GM12891 (cell line): ENCODE results near the gene NR0B2.
A peak's percentile ranks its signal among the peaks of the same experiment; 100 is the strongest.

Source experiments
- DNase-seq: peaks from one replicate; pipeline ENCODE4 v3.0.0; 2011; ENCODE audit warnings: low spot score; ENCODE audit not compliant: insufficient read length
- FAIRE-seq: peaks from 2 replicates; lab custom pipeline; 2011; peaks lifted over from hg19 to GRCh38; lab: Jason Lieb, UNC
- PAX5 ChIP-seq: IDR thresholded peaks from 2 replicates; pipeline ENCODE4 v1.6.1; 2011; ENCODE audit warnings: low read length, moderate library complexity, mild to moderate bottlenecking; ENCODE audit not compliant: insufficient read depth, severe bottlenecking
- POLR2A ChIP-seq: IDR thresholded peaks from 2 replicates; pipeline ENCODE4 v1.6.1; 2011; ENCODE audit warnings: low read depth, low read length, control low read depth
- POLR2AphosphoS5 ChIP-seq: IDR thresholded peaks from 2 replicates; pipeline ENCODE4 v1.6.1; 2011; ENCODE audit warnings: low read depth, low read length, control low read depth
- POU2F2 ChIP-seq: IDR thresholded peaks from 2 replicates; pipeline ENCODE4 v1.6.1; 2011; ENCODE audit warnings: low read depth, mild to moderate bottlenecking, control low read depth, low read length, moderate library complexity
- SPI1 ChIP-seq: IDR thresholded peaks from 2 replicates; pipeline ENCODE4 v1.6.1; 2011; ENCODE audit warnings: low read depth, low read length, control low read depth
- TAF1 ChIP-seq: IDR thresholded peaks from 2 replicates; pipeline ENCODE4 v1.6.1; 2011; ENCODE audit warnings: low read depth, low read length, control low read depth

NR0B2 gene

GRCh38 chr1:26941311-26941710, 27.5 kb upstream of the NR0B2 start:
- DNase-seq (no peak), FAIRE-seq (no peak)
- TF ChIP-seq POU2F2: no peak
- TF ChIP-seq POLR2A: no peak
- TF ChIP-seq PAX5: no peak

DNA sequence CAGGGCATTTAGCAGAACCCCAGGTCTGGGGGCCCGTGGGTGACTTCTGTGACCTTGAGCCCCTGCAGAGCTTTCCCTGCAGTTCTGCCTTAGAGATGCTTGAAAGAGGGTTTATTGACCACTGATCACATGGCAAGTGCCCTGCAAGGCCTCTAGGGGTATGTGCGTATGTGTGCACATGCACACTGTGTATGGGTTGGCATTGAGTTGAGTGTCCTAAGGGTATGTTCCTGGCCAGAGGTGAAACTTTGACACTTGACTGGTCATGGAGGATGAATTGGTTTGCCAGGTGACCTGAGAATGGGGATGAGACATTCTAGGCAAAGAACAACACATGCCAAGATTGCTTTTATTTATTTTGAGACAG, 24.9 kb upstream of the NR0B2 start:
- DNase-seq (no peak), FAIRE-seq (peak; percentile 60)
- TF ChIP-seq POLR2A (no peak), POLR2AphosphoS5 (no peak), TAF1 (no peak), POU2F2 (no peak), PAX5 (no peak), SPI1 (no peak)

GRCh38 chr1:26938004-26938658, 24.4 kb upstream of the NR0B2 start:
- DNase-seq (no peak), FAIRE-seq (no peak)
- TF ChIP-seq POLR2AphosphoS5: no peak
- TF ChIP-seq SPI1: no peak
- TF ChIP-seq TAF1: no peak
- TF ChIP-seq PAX5: no peak
- no peak for TF ChIP-seq POLR2A
- TF ChIP-seq POU2F2: no peak

GRCh38 chr1:26936823-26937222, 23.0 kb upstream of the NR0B2 start:
- FAIRE-seq (no peak), DNase-seq (no peak)
- no peak for TF ChIP-seq TAF1
- TF ChIP-seq PAX5: no peak
- TF ChIP-seq POU2F2: no peak
- no peak for TF ChIP-seq POLR2A
- no peak for TF ChIP-seq SPI1

DNA sequence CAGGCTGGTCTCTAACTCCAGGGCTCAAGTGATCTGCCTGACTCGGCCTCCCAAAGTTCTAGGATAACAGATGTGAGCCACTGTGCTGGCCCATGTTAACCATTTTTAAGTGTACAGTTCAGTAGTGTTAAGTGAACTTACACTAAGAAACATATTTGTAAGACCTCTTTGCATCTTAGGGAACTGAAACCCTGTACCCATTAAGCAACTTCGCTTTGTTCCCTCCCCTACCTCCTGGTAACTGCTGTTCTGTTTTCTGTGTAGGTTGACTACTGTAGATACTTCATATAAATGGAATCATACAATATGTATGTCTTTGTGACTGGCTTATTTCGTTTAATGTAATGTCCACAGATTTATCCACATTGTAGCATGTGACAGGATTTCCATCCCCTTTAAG, 18.8 kb upstream of the NR0B2 start:
- FAIRE-seq: peak; percentile 78
- TF ChIP-seq SPI1 (peak; percentile 96), POLR2A (no peak)
- DNase-seq: no peak

GRCh38 chr1:26923711-26924110, 9.9 kb upstream of the NR0B2 start:
- FAIRE-seq: no peak
- no peak for DNase-seq
- TF ChIP-seq TAF1 (no peak), POLR2A (no peak), POU2F2 (no peak), SPI1 (no peak), PAX5 (no peak), POLR2AphosphoS5 (no peak)

DNA sequence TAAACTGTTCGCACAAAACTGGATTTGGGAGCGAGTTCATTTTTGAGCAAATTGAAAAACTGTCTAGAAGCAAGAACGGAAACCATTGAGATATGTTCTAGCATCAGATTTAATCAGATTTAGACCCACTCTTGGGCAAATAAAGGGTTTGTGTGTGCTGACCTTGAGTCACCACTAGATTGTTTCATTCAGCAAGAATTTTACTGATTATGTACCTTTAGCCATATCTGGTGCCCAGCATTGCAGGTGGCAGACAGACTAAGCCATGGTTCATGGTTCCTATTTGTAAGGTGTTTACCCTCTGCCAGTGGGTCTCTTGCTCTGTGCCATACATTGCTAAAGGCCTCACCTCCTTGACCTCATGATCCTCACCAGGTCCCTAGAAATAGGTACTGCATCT, 9.1 kb upstream of the NR0B2 start:
- TF ChIP-seq TAF1 (no peak), POU2F2 (no peak), POLR2A (no peak), SPI1 (no peak), PAX5 (no peak), POLR2AphosphoS5 (no peak)
- no peak for FAIRE-seq
- DNase-seq: no peak

DNA sequence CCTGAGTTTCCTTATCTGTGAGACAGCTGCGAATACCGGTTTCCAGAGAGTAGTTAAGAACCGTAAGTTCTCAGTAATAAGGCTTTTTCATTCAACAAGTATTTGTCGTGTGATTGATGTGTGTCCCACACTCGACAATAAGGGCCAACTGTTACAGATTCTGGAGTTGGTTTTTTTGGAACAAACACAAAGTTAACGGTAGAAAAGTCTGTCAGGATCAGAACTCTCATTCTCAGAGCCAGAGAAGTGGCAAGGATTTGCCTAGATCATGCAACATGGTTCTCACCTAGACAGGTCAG, 8.6 kb upstream of the NR0B2 start:
- FAIRE-seq (no peak), DNase-seq (no peak)
- TF ChIP-seq TAF1: no peak
- no peak for TF ChIP-seq POLR2A
- TF ChIP-seq PAX5: no peak
- no peak for TF ChIP-seq POLR2AphosphoS5
- TF ChIP-seq SPI1: no peak
- TF ChIP-seq POU2F2: no peak

DNA sequence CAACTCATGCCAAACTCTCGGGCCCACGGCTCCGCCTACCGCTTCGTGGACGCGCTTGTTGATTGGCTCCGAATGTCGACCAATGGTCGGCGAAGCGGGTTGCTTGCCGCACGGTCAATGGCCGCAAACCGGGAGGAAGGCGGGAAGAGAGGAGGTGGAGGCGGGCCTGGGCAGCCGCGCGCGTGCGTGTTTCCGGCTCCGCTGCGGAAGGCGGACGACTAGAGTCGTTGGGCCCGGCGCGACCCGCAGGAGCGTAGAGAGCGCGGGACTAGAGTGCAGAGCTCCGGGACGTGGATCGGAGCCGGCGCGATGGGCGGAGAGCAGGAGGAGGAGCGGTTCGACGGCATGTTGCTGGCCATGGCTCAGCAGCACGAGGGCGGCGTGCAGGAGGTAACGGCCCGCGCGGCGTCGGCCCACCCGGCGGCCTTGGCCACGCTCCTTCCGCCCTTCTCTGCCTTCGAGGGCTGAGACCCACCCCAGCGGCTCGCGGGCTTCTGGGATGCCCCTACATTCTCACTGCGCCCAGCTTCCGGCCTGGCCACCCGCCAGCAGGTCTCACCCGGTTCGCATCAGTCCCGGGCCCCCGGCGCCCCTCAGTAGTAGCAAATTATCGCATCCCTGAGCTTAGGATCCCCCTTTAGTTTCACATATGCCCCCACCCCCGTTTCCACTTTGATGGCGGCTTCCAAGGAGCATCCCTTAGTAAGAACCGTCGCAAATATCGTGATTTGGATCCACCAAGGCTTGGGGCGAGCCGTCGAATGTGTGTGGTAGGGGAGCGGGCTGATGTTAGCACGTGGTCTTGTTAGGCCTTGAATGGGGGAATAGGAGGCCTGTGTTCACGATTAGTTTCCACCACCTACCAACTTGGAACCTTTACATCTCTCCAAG, 8.0 kb upstream of the NR0B2 start, which contains the start of gene NUDC:
Gene NUDC, plus strand, starts transcription at position 204 of the 891 bp plus-strand sequence. Its CDS starts 106 bp downstream, at position 310.
- FAIRE-seq (peak; percentile 100), DNase-seq (peak; percentile 93)
- TF ChIP-seq PAX5: no peak
- peak; percentile 93 for TF ChIP-seq POLR2AphosphoS5
- peak; percentile 93 for TF ChIP-seq POLR2A
- TF ChIP-seq TAF1: peak; percentile 75
- peak; percentile 46; the same call in 1 of the 2 replicates for TF ChIP-seq POU2F2
- no peak for TF ChIP-seq SPI1

DNA sequence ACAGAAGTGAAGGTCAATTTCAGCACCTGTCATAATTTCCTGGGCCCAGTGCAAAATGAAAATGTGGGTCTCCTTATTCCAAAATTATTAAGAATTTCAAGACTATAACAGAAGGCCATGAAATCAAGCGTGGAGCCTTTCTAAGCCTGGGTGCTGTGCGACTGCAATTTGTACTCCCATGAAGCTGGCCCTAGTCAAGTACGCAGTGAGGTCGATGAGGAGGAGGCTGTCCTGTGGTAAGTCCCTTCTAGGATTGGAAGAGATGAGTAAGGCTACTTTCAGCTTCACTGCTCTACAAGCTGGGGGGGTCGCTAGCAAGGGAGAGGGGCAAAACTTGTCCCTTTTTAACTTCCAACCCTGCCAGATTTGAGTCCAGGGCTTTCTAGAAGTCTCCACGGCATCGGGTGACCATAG, 7.4 kb upstream of the NR0B2 start:
- no peak for DNase-seq
- TF ChIP-seq POU2F2: no peak
- TF ChIP-seq SPI1: no peak
- no peak for FAIRE-seq

GRCh38 chr1:26915204-26915842, 1.5 kb upstream of the NR0B2 start:
- DNase-seq (no peak), FAIRE-seq (no peak)

More at GRCh38 chr1:26915204-26915842, 1.5 kb upstream of the NR0B2 start:
- no peak for TF ChIP-seq PAX5
- no peak for TF ChIP-seq POLR2A
- no peak for TF ChIP-seq POLR2AphosphoS5
- TF ChIP-seq TAF1: no peak
- no peak for TF ChIP-seq SPI1
- no peak for TF ChIP-seq POU2F2
